Stimulated activated CD8-positive, alpha-beta memory T cell treated with anti-CD3 and anti-CD28 coated beads, Interleukin-7, amount 100 ng/mL, for 24 hours (primary cell): ENCODE results near the gene IGFN1.
"Not testable (repeated sequence)": the region's sequence is repeated elsewhere in the genome, so short reads cannot be mapped to it uniquely, and the experiment has no call there.

Experiments used
- DNase-seq: peaks from one replicate; pipeline ENCODE4 v3.0.0-alpha.2; 2020; ENCODE audit warnings: low read depth

The IGFN1 gene

GRCh38 chr1:201218409-201218808 is 27.8 kb downstream of the IGFN1 start:
- no peak for DNase-seq

DNA sequence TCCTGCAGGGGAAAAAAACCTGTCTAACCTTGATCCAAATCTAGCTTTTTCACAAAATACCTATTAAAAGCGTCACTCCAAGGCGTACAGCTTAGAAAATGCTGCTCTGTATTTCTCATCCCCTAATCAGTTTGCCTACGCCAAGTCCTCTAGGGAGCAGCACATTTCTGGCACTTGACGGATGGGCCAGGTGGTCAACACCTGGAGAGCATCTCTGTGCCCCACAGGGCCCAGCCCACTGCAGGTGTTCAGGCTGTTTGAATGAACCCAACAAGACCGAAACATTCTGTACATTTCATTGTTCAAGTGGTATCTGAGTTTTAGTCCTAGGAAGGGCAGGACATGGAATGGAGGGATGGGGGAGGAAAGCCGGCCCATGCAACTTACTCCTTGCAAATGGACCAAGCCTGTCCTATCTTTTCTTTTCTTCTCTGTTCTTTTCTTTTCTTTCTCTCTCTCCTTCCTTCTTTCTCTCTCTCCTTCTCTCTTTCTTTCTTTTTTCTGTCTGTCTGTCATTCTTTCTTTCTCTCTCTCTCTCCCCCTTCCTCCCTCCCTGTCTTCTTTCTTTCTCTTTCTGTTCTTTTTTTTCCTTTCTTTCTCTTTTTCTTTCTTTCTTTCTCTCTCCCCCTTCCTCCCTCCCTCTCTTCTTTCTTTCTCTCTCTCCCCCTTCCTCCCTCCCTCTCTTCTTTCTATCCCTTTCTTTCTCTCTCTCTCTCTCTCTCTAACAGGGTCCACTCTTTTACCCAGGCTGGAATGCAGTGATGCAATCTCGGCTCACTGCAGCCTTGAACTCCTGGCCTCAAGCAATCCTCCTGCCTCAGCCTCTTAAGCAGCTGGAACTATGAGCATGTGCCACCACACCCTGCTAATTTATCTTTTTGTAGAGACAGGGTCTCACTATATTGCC is 29.1 kb downstream of the IGFN1 start:
- DNase-seq = no peak

DNA sequence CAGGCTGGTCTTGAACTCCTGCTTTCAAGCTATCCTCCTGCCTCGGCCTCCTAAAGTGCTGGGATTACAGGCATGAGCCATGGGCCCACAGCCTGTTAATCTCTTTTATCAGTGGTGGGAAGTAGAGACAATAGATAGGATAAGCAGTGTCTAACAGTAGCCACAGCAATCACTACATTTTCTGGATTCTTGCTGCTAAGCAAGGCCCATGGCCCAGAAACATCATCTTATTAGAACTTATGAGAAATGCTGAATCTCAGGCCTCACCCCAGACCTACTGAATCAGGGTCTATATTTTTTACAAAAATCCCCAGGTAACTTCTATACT is 29.7 kb downstream of the IGFN1 start:
- DNase-seq = no peak

GRCh38 chr1:201221201-201221846 is 30.7 kb downstream of the IGFN1 start:
- no peak for DNase-seq

DNA sequence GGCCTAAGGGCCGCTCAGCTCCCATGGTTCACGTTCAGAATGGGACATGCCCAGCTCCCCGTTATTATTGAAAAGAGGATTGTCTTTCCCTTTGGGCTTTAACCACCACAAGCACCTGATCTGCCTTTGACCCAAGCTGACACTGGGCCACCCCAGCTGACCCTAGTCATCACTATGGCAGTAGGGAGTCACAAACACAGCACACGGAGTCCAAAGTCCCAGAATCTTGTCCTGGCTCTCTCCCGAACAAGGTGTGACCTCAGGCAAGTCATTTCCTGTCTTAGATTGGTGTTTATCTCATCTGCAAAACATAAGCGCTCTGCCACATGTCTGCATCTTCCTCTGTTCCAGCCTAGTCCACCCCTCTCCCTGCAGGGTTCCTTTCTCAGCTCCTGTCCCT is 31.5 kb downstream of the IGFN1 start:
- no peak for DNase-seq

DNA sequence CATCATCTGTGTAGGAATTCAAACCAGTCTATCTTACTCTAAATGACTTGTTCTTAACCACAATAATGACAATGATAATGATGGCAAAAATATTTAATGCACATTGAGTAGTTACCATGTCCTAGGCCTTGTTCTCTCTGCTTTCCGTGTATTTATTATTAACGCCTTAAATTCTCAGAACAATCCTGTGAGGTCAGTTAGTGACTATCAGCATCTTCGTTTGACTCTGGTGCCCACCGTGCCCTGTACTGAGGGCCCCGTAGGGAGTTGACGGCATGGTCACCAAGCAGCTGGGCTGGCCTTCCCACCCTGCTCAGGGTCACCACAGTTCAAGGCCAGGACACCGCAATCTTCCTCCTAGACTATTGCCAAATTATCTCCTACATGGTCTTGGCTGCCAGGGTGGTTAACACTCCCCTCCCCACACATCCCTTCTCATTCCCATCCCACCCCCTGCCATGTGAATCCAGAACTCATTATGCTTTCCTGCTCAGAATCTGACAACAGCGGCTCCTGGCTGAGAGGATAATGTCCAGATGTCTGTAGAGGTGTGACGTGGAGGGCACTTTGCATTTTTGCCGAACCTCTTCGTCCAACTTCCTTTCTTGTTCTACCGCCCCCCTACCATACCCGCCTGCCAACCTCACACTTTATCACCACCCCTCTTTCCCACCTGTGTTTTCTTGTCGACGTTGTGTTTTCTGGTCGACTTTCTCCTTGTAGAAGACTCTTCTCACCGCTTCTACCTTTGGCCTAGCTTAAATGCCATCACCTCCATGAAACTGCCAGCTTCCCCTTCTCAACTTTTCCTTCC is 33.4 kb downstream of the IGFN1 start:
- DNase-seq = no peak

DNA sequence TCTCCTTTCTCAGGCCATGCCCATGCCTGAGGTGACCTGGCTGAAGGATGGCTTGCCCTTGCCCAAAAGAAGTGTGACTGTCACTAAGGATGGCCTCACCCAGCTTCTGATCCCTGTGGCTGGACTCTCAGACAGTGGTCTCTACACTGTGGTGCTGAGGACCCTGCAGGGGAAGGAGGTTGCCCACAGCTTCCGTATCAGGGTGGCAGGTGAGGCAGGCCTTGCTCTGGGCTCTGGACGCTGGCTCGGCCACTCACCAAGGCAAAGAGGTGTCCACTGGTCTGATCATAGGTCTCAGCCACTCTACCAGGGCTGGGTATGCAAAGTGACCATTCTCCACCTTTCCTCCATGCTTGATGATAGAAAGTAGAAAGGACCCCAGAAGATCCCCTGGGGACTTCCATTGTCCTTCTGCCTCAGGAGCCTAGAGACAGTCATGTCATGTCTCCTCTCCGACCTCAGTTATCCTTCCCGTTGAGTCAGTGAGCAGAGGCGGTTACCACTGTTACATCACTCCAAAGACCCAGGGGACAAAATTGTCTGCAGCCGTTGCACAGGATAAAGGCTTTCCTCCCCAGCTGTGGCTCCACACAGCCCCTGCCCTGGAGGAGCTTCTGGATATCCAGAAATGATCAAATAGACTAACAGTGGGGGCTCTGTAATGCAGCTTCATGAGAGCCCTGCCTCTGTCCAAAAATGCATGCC is 34.2 kb downstream of the IGFN1 start:
- no peak for DNase-seq

- DNase-seq = no peak
Observed at GRCh38 chr1:201226178-201226514, 35.5 kb downstream of the IGFN1 start.

- DNase-seq = no peak
Observed at GRCh38 chr1:201226859-201227488, 36.4 kb downstream of the IGFN1 start.

- DNase-seq = no peak
Observed at GRCh38 chr1:201228011-201228983, 37.7 kb downstream of the IGFN1 start.

- no peak for DNase-seq
Observed at GRCh38 chr1:201229095-201229494, 38.5 kb downstream of the IGFN1 start.

- no peak for DNase-seq
Observed at GRCh38 chr1:201229771-201230635, 39.4 kb downstream of the IGFN1 start.

DNA sequence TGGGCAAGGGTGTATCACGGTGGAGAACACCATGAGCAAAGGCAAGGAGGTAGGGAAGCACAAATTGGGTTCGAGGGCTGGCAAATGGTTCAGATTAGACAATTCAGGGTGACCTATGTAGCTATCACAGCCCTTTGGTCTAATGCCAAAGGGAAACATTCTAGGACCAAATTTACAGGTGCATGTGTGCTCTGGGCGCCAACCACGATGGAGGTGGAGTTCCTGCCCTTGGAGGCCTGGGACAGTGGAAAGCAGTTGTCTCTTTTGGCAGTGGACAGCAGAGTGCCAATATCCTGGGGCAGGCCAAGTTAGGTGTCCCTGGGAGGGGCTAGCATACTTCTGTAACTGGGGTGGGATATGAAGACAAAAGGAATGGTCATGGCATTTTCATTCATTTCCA is 40.1 kb downstream of the IGFN1 start:
- DNase-seq = no peak

- DNase-seq = not testable (repeated sequence)
Observed at GRCh38 chr1:201239646-201240045, 49.0 kb downstream of the IGFN1 start.

- no peak for DNase-seq
Observed at GRCh38 chr1:201240171-201240570, 49.5 kb downstream of the IGFN1 start.

- no peak for DNase-seq
Observed at GRCh38 chr1:201241736-201242135, 51.1 kb downstream of the IGFN1 start.

DNA sequence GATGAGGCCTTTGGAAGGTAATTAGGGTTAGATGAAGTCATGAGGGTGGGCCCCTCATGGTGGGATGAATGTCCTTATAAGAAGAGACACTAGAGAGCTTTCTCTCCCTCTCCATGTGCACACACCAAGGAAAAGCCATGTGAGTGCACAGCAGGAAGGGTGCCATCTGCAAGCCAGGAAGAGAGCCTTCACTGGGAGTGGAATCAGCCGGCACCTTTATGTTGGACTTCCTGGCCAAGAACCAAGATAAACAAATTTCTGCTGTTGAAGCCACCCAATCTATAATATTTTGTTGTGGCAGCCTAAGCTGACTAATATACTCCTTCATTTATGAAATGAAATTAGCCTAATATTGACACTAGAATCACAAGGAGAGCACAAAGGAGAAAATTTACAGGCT is 54.5 kb downstream of the IGFN1 start:
- no peak for DNase-seq

DNA sequence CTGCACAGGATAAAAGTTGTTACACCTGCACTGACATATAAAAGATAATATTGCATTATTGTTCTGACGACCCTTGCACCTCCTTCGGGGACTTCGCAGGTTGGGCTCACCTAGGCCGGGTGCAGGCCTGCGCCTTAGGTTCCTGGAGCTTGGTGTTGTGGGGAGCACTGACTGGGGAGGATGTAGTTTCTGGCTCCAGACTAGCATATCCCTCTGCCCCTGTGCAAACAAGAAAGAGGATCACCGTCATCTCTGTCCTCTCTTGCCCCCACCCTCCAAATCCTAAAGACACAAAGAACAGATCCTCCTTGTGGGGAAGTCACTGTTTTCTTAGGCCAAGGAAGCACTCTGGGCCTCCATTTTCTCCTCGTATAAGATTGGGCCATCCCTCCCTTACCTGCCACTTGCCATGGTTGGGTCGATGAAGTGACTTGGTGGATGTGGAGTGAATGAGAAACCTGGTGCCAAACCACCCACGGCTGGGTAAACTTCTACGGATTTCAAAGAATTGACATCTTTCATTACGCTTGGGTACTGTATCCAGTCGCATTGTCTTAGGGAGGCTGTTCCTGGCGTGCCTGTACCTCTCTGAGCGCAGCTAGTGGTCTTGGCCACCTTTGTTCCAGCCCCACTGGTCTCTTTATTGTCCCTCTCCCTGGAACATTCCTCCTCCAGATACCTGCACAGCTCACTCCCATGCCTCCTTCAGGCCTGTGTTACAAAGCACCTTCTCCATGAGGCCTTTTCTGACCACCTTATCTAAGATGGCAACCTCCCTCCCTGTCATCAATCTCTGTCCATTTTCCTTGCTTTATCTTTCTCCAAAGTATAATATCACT is 58.3 kb downstream of the IGFN1 start:
- no peak for DNase-seq
